Measurements from ENCODE around the gene EHD4. TPM values are rescaled to one million over a fixed set of nuclear protein-coding genes. Genes with fewer than 3 reads are reported as not detected.
A peak's percentile ranks its signal among the peaks of the same experiment; 100 is the strongest.

The EHD4 gene
- total and polyA plus RNA-seq, 9 of the 15 experiments (the other 6 are each of a cell fraction or from before 2014, with no cell fraction given): 0.89 to 10.3 (median 6.4) TPM

DNA sequence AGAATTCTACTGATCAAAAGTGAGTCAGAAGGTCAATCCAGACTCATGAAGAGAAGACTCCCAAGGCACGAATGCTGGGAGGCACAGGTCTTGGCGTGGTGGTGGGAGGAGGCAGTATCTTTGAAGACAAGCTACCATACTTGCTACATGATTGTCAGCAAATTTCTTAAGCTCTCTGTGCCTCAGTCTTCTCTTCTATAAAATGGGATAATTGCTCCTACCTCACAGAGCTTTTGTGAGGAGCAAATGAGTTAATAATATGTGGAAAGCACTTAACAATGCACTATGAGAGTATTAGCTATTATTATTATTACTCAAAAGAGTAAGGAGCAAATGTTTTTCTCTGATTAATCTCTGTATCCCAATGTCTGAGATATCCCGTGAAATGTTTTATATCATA is 36.2 kb downstream of the EHD4 start:
- Histone ChIP-seq H3K4me1 (replicated peaks in 1 of 2; ENCODE audit: control insufficient read depth in 2 of 2, insufficient read depth in 2 of 2, low read length in 2 of 2) (peaks cover 3 to 9% of the 10 kb centered on the region in 2 experiments; a peak in 3 of 5 replicates), H3K9me3 (replicated peaks; ENCODE audit: control insufficient read depth, insufficient read depth, low read depth, low read length) (no peaks in the 10 kb centered on the region), H3K9ac (ENCODE audit: insufficient read depth in 1 of 2, low read depth in 2 of 2, low read length in 2 of 2) (no peak overlapping the region), H3K4me3 (no peak overlapping the region), H3K9me1 (ENCODE audit: control insufficient read depth, insufficient read depth, low read length) (no peaks in the 10 kb centered on the region), H3K79me2 (ENCODE audit: control insufficient read depth, insufficient read depth, low read length) (no peaks in the 10 kb centered on the region), H3K27ac (ENCODE audit: extremely low read depth, low read depth, low read length) (no peak overlapping the region), H3K4me2 (ENCODE audit: insufficient read depth, low read length) (no peak overlapping the region), H4K20me1 (replicated peaks; ENCODE audit: control insufficient read depth, insufficient read depth, low read length) (no peaks in the 10 kb centered on the region), H2AFZ (ENCODE audit: low read depth, low read length) (no peak overlapping the region), H3K36me3 (ENCODE audit: control insufficient read depth, insufficient read depth, low read length) (peaks cover 4% of the 10 kb centered on the region; the same call in 2 of the 3 replicates), H3K27me3 (ENCODE audit: control insufficient read depth in 2 of 2, insufficient read depth in 2 of 2, low read length in 2 of 2) (no peaks in the 10 kb centered on the region)
- intact Hi-C loops (cut with micrococcal nuclease): no loop called here
- CTCF ChIA-PET (ENCODE audit: low intra/inter-chr PET ratio): no interaction called here
- BruUV-seq (replicated peaks): no TSS peak
- no peak for TF ChIP-seq NCOA6 (IDR thresholded peaks at IDR 0.05)
- TF ChIP-seq KDM1A (IDR thresholded peaks at IDR 0.05): 0 out of 4 replicates have a peak, but pooled peaks of 1 of the 2 experiments have one; percentile 16
- TF ChIP-seq ELF4 (CRISPR knock-in tag; IDR thresholded peaks at IDR 0.05): no peak
- TF ChIP-seq ADNP (tag; IDR thresholded peaks at IDR 0.05): 0 out of 2 replicates have a peak, but pooled peaks have one; percentile 16
- peak; percentile 71 for TF ChIP-seq RBM25 (IDR thresholded peaks at IDR 0.05; ENCODE audit: low read depth, low read length, severe bottlenecking)
- TF ChIP-seq BCOR (IDR thresholded peaks at IDR 0.05): peak; percentile 49; the same call in 1 of the 2 replicates
- DNase-seq (ENCODE audit: extremely low read depth in 1 of 4, low spot score in 3 of 4): no peak
- in situ Hi-C loops (cut with MboI): no loop called here
- POLR2A ChIA-PET: interaction anchor here (1.3 kb wide), 1 partner anchor 15 kb away, joined by 3 read pairs; no protein-coding TSS in a partner anchor
- 73% methylated on average over 3 of the region's 3 CpGs for whole genome bisulfite sequencing (ENCODE audit: insufficient coverage, low coverage, missing lambda C conversion rate)
- no peak for FAIRE-seq
- no peak for ATAC-seq

DNA sequence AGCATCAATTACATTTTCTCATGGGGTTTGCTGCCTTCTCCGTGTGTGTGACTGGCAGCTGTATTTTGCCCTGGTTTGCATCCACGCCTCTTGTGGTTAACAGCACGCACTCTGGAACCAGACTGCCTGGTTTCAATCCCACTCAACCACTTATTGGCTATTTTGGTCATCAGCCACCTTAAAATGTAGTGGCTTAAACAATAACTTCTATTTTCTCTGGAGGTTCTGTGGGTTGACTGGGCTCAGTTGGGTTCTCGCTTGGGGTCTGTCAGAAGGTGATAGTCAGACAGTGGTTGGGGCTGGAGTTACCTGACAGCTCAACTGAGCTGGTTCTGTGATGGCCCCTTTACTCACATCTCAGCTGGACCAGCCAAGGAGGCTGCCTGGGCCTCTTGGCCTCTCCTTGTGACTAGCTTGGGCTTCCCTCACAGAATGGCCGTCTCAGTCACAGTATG is 36.8 kb downstream of the EHD4 start:
- in situ Hi-C loops (cut with MboI): no loop called here
- Histone ChIP-seq H3K4me2 (ENCODE audit: insufficient read depth, low read length) (no peak overlapping the region), H3K9me1 (ENCODE audit: control insufficient read depth, insufficient read depth, low read length) (no peaks in the 10 kb centered on the region), H2AFZ (ENCODE audit: low read depth, low read length) (no peak overlapping the region), H3K4me3 (no peak overlapping the region), H3K4me1 (replicated peaks in 1 of 2; ENCODE audit: control insufficient read depth in 2 of 2, insufficient read depth in 2 of 2, low read length in 2 of 2) (peaks cover 3 to 10% of the 10 kb centered on the region in 2 experiments; a peak in 4 of 5 replicates), H3K36me3 (ENCODE audit: control insufficient read depth, insufficient read depth, low read length) (peaks cover 4% of the 10 kb centered on the region; the same call in 2 of the 3 replicates), H3K9ac (ENCODE audit: insufficient read depth in 1 of 2, low read depth in 2 of 2, low read length in 2 of 2) (no peak overlapping the region), H3K27ac (ENCODE audit: extremely low read depth, low read depth, low read length) (no peak overlapping the region), H3K27me3 (ENCODE audit: control insufficient read depth in 2 of 2, insufficient read depth in 2 of 2, low read length in 2 of 2) (no peaks in the 10 kb centered on the region), H3K79me2 (ENCODE audit: control insufficient read depth, insufficient read depth, low read length) (no peaks in the 10 kb centered on the region), H4K20me1 (replicated peaks; ENCODE audit: control insufficient read depth, insufficient read depth, low read length) (no peaks in the 10 kb centered on the region), H3K9me3 (replicated peaks; ENCODE audit: control insufficient read depth, insufficient read depth, low read depth, low read length) (no peaks in the 10 kb centered on the region)
- DNase-seq (ENCODE audit: extremely low read depth in 1 of 4, low spot score in 3 of 4) (no peak), FAIRE-seq (no peak), ATAC-seq (no peak)
- ChIA-PET CTCF (ENCODE audit: low intra/inter-chr PET ratio) (no interaction called here), POLR2A (no interaction called here)
- intact Hi-C loops (cut with micrococcal nuclease): no loop called here
- 61% methylated on average over 5 of the region's 5 CpGs for WGBS (ENCODE audit: insufficient coverage, low coverage, missing lambda C conversion rate)
- BruUV-seq (replicated peaks): no TSS peak
- TF ChIP-seq, protein P1, sequence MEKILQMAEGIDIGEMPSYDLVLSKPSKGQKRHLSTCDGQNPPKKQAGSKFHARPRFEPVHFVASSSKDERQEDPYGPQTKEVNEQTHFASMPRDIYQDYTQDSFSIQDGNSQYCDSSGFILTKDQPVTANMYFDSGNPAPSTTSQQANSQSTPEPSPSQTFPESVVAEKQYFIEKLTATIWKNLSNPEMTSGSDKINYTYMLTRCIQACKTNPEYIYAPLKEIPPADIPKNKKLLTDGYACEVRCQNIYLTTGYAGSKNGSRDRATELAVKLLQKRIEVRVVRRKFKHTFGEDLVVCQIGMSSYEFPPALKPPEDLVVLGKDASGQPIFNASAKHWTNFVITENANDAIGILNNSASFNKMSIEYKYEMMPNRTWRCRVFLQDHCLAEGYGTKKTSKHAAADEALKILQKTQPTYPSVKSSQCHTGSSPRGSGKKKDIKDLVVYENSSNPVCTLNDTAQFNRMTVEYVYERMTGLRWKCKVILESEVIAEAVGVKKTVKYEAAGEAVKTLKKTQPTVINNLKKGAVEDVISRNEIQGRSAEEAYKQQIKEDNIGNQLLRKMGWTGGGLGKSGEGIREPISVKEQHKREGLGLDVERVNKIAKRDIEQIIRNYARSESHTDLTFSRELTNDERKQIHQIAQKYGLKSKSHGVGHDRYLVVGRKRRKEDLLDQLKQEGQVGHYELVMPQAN (IDR thresholded peaks at IDR 0.05; ENCODE audit: borderline replicate concordance): no peak
- TF ChIP-seq, protein P2, sequence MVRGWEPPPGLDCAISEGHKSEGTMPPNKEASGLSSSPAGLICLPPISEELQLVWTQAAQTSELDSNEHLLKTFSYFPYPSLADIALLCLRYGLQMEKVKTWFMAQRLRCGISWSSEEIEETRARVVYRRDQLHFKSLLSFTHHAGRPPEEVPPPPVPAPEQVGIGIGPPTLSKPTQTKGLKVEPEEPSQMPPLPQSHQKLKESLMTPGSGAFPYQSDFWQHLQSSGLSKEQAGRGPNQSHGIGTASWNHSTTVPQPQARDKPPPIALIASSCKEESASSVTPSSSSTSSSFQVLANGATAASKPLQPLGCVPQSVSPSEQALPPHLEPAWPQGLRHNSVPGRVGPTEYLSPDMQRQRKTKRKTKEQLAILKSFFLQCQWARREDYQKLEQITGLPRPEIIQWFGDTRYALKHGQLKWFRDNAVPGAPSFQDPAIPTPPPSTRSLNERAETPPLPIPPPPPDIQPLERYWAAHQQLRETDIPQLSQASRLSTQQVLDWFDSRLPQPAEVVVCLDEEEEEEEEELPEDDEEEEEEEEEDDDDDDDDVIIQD (CRISPR knock-in tag; IDR thresholded peaks at IDR 0.05): no peak
- TF ChIP-seq ZNF23 (CRISPR knock-in tag; IDR thresholded peaks at IDR 0.05) (no peak), PRMT5 (CRISPR knock-in tag; IDR thresholded peaks at IDR 0.05) (no peak), GABPA (tag; conservative IDR thresholded peaks at IDR 0.05; ENCODE audit: low read depth) (no peak), WHSC1 (IDR thresholded peaks at IDR 0.05; ENCODE audit: low read length) (no peak), CBFA2T2 (conservative IDR thresholded peaks at IDR 0.05) (no peak)
- TF ChIP-seq, protein P3, sequence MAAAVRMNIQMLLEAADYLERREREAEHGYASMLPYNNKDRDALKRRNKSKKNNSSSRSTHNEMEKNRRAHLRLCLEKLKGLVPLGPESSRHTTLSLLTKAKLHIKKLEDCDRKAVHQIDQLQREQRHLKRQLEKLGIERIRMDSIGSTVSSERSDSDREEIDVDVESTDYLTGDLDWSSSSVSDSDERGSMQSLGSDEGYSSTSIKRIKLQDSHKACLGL (CRISPR knock-in tag; IDR thresholded peaks at IDR 0.05; ENCODE audit: borderline replicate concordance, poor library complexity, severe bottlenecking): no peak

All from K562 (cell line).